GM21526 (cell line): Measurements from ENCODE around the gene TMIE.

Source experiments
- ATAC-seq: cut with Tn5 transposase; IDR thresholded peaks from one replicate; pipeline ENCODE4 v1.9.1; 2021; ENCODE audit warnings: moderate library complexity; ENCODE audit not compliant: unreplicated experiment, low FRiP score

TMIE gene

GRCh38 chr3:46701181-46701939, at the start of gene TMIE:
TMIE (plus strand) TSS chr3:46701392; CDS start chr3:46701488, 96 bp downstream.
- no peak for ATAC-seq

GRCh38 chr3:46655271-46655670, 45.9 kb upstream of the TMIE start:
- ATAC-seq = no peak

GRCh38 chr3:46656778-46657556, 44.2 kb upstream of the TMIE start:
- ATAC-seq = no peak

GRCh38 chr3:46659285-46659684, 41.9 kb upstream of the TMIE start:
- ATAC-seq = no peak

- no peak for ATAC-seq
Observed at GRCh38 chr3:46660003-46660402, 41.2 kb upstream of the TMIE start.

GRCh38 chr3:46660543-46661523, 40.4 kb upstream of the TMIE start:
- no peak for ATAC-seq

GRCh38 chr3:46661776-46662766, 39.1 kb upstream of the TMIE start:
- ATAC-seq = no peak

- no peak for ATAC-seq
Observed at GRCh38 chr3:46662771-46663551, 38.2 kb upstream of the TMIE start.

- no peak for ATAC-seq
Observed at GRCh38 chr3:46663591-46664135, 37.5 kb upstream of the TMIE start.

GRCh38 chr3:46664188-46664970, 36.8 kb upstream of the TMIE start:
- no peak for ATAC-seq

GRCh38 chr3:46664971-46665762, 36.0 kb upstream of the TMIE start:
- no peak for ATAC-seq

GRCh38 chr3:46665763-46666452, 35.3 kb upstream of the TMIE start:
- no peak for ATAC-seq

- no peak for ATAC-seq
Observed at GRCh38 chr3:46666453-46666845, 34.7 kb upstream of the TMIE start.

- ATAC-seq = no peak
Observed at GRCh38 chr3:46667061-46667621, 34.1 kb upstream of the TMIE start.

GRCh38 chr3:46667657-46668056, 33.5 kb upstream of the TMIE start:
- ATAC-seq = no peak

- ATAC-seq = no peak
Observed at GRCh38 chr3:46668116-46668515, 33.1 kb upstream of the TMIE start.
